Amygdala (tissue), 56 donors: ENCODE results near the gene PUM1.
"Not testable (repeated sequence)": the region's sequence is repeated elsewhere in the genome, so short reads cannot be mapped to it uniquely, and the experiment has no call there.

ENCODE experiments used
- DNase-seq, 56 donors: peaks; one replicate each; lab custom pipeline; 2025; lab: John Stamatoyannopoulos, UW

The PUM1 gene

GRCh38 chr1:31064111-31064717, 1.3 kb downstream of the PUM1 start:
- DNase-seq: no peak

DNA sequence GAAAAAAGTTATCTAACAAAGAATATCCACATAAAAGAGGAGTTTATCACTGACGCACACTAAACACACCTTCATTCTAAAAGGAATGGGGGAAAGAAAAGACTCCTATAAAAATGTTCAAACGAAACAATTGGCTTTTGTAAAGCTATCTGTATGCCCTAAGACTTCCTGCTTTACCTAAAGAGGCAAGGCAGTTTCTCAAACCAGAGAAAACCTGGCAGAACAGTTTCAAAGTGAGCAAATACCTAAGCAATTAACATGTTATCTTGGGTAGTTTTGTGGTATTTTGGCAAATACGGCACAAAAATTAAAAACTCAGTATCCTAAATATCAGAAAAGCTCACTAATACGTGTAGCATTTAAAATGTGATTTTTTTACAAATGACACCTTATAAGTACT, 1.9 kb downstream of the PUM1 start:
- DNase-seq: no peak

DNA sequence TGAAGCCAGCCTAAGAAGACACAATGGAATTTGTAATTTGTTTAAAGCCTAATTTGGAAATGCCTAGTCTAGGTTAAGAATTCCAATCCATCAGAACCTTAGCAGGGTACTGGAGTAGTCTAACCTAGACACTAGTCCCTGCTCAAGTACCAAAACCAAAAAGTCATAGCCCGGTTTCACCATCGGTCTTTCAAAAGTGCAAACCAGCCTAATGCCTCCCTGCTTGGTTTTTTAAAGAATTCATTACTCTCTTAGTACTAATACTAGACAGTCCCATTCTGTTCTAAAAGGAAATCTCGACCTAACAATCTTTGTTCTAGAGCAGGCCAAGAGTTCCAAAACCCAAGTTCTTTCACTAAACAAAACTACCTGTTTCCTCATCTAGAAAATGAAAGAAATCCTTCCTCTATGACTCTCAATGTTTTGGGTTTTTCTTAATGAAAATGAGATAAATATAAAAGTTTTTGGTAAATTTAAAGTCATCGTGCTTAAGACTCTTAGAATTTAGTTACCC, 2.6 kb downstream of the PUM1 start:
- DNase-seq: no peak

- DNase-seq: not testable (repeated sequence)
These were observed 3.2 kb downstream of the PUM1 start for GRCh38 chr1:31062162-31062866.

DNA sequence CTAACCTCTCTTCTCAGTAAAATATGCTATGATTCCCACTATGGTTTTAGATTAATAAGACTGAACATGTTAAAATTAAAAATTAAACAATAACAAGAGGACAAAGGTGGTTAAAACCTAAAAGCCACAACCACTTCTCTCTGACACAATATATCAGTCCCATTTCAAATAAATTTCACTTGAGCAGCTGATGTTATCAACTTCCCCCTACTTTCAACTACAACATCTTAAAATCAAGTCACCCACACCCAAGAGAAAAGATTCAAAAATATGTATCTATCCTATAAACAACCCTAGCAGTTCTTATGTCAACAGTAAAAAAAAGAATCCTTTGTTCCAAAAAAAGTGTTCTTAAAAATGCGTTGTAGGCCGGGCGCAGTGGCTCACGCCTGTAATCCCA, 7.5 kb downstream of the PUM1 start:
- no peak for DNase-seq

GRCh38 chr1:31055953-31056352, 9.6 kb downstream of the PUM1 start:
- no peak for DNase-seq

DNA sequence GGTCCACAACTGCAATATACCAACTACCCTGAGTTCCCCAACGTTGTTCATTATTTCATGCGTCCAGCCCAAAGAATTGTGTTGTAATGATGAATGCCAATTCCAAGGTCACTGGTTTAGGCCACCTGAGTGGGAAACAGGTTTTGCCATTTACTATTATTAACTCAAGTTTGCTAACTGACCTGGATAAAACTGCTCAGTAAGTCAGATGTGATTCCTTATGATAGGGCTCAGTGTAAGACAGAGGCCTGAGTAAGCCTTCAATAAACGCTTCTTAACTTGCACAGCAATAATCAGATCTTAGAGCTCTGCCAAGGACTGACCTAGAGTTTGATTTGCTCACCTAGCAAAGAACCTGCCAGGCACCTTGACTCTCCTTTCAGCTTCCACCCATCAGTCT, 10.0 kb downstream of the PUM1 start:
- no peak for DNase-seq

DNA sequence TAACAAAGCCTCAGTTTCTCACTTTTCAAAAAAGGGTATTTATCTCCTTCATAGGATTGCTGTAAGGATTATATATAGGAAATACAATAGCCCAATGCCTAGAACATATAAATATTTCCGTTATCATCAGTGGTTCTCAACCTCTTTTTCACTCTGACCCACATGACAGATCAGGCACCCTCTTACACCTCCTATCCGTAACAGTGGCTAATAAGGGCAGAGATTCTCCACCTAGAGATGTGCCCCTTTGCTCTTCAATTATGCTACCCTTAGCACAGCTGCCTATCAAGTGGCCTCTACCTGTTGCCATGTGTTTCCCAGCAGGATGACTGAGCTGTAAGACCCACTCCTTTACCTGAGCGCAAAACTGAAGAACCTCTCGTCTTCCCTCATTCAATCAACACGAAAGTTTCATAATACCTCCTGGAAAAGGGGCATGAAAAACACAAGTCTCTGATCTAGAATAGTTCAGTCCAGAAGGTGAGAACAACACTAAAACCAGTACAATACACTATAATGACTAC, 10.5 kb downstream of the PUM1 start:
- no peak for DNase-seq

- no peak for DNase-seq
These were observed 11.2 kb downstream of the PUM1 start for GRCh38 chr1:31054349-31054748.

GRCh38 chr1:31052613-31053012, 12.9 kb downstream of the PUM1 start:
- DNase-seq: not testable (repeated sequence)

GRCh38 chr1:31051611-31052010, 13.9 kb downstream of the PUM1 start:
- no peak for DNase-seq

- not testable (repeated sequence) for DNase-seq
These were observed 18.0 kb downstream of the PUM1 start for GRCh38 chr1:31047507-31047906.

GRCh38 chr1:31043631-31044030, 21.9 kb downstream of the PUM1 start:
- DNase-seq: no peak

DNA sequence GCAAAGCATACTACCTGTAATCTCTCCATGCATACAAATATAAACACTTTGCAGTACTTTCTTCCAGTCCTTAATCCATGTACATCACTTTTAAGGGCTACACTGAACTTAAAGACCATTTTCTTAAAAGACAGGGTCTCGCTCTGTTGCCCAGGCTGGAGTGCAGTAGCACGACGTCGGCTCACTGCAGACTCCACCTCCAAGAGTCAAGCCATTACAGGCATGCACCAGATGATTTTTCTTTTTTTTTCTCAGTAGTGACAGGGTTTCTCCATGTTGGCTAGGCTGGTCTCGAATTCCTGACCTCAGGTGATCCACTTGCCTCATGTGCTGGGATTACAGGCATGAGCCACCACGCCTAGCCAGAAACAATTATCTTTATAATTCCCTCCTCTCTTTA, 22.9 kb downstream of the PUM1 start:
- no peak for DNase-seq

DNA sequence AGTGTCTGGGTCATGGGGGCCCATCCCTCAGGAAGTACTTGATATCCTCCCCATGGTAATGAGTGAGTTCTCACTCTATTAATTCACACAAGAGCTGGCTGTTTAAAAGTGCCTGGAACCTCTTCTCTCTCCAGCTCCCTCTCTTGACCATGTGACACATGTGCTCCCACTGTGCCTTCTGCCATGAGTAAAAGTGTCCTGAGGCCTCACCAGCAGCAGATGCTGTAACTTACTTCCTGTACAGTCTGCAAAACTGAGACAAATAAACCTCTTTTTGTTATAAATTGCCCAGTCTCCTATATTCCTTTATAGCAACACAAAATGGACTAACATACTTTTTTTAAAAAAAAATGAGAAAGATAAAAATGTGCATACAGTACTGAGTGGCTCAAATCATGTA, 24.0 kb downstream of the PUM1 start:
- DNase-seq: no peak

DNA sequence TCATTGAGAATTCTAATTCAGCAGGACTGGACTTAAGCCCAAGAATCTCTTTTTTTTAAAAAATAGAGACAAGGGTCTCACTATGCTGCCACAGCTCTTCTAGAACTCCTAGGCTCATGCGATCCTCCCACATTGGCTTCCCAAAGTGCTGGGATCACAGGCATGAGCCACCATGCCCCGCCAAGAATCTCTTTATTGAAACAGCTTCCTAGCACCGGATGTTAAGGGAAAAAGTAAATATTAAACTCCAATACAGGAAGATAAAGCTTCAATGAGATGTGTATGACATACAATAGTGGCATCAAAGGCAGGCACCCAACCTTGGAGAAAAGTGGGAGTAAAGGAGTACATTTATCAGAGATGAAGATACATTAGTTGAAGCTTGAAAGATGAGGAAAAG, 25.5 kb downstream of the PUM1 start:
- DNase-seq: no peak

- DNase-seq: not testable (repeated sequence)
These were observed 26.6 kb downstream of the PUM1 start for GRCh38 chr1:31038935-31039334.

DNA sequence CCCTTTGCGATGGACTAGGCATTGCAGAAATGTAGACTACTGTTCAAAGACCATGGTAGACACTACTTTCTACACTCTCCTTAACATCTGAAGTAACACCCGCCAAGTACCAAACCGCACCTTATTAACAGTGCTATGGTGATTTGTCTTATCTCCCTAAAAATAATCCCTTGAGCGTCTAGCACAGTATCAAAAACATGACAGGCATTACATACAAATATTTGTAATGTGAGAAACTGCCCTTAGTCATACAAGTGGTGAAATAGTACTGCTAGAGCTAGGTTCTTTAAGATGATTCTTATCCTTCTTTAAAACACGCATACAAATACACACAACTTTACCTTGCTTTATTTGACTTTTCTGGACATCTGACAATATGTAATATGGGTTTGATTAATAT, 27.2 kb downstream of the PUM1 start:
- no peak for DNase-seq

- DNase-seq: no peak
These were observed 28.6 kb downstream of the PUM1 start for GRCh38 chr1:31036749-31037500.

DNA sequence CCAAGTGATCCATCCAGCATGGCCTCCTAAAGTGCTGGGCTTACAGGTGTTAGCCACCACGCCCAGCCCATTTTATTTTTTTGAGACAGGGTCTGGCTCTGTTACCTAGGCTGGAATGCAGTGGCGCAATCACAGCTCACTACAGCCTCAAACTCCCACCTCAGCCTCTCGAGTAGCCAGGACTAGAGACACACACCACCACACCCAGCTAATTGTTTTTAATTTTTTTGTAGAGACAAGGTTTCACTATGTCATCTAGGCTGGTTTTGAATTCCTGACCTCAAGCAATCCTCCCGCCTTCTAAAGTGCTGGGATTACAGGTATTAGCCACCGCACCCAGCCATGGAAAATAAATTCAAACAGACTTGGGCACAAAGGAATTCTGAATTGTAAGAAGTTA, 31.9 kb downstream of the PUM1 start:
- no peak for DNase-seq

DNA sequence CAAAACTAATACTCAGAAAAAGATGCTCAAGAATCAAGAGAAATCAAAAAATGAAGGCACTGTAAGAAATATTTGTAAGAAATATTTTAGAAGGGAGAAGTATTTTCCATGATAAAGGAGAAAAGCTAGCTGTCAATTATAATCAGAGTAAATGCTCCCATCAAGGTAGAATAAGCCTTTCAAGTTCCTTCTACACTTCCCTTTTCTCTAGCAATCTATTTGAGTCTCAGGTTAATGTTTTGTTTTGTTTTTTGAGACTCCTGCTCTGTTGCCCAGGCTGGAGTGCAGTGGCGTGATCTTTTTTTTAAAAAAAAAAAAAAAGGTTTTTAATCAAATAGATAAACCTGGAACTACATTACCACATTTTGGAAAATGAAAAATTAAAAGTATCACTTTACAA, 33.3 kb downstream of the PUM1 start:
- no peak for DNase-seq
